Measurements from ENCODE around the gene SF1.

SF1 gene

GRCh38 chr11:64759722-64760719 lies 18.3 kb downstream of the SF1 start, which contains the start of gene PYGM:
PYGM (minus strand) TSS chr11:64759974; CDS start chr11:64759898, 76 bp downstream.
- DNase-seq (ENCODE audit: low read depth): peak; percentile 21

DNA sequence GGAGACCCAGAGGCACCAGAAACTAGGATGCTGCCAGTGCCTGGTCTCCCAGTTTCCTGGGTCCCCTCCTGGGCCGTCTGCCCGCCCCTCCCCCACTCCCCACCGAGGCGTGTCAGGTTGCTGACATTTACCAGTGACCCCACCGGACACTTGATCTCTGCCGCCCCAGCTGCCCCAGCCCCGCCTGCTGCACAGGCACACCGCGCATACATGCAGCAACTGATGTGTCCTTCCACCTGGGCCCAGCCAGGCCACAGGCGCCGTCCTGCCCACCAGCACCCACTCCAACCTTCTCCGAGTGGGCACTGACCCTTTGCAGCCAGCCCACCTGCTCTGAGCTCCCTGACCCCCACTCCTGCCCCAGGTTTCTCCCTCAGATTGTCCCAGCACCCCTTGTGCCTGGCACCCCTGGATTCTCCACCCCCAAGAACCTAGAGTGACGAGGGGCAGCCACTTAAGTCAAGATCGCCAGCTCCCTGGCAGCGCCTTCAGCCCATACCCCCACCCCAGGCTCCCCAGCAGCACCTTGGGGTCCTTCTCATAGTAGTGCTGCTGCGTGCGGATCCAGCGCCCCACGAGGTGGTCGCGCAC lies 19.1 kb downstream of the SF1 start:
- DNase-seq (ENCODE audit: low read depth): no peak

- no peak for DNase-seq (ENCODE audit: low read depth)
Observed at GRCh38 chr11:64758330-64759079, 19.8 kb downstream of the SF1 start.

DNA sequence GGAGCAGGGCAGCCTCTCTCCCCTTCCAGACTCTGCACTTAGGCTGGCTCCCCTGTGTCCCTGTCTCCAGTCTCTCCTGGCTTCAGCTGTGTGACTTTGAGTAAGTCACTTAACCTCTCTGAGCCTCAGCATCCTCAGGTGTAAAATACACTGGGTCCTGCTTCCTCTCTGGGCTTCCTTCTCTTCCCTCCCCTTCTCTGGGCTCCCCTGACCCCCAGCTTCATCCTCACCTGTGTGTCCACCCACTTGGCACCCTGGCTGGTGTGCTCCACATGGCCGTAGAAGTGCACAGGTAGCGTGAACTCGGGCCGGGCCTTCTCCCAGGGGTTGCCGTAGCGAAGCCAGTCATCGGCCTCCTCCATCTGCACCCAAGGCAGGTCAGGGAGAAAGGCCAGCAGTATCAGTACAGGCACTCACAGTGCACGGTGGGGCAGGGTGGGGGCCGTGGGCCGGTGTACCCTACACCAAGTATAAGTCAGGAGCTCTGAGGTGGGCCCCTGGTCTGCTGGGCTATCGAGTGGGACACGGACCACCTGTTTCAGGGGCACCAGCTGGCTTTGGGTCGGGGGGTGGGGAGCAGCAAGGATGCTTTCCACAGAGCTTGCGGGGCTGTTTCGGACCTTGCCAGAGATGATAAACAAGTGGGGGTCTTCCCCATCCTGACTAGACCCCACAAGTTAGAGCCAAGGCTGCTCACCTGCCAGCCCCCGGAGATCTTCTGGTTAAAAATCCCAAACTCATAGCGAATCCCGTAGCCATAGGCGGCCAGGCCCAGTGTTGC lies 20.6 kb downstream of the SF1 start:
- DNase-seq (ENCODE audit: low read depth): no peak

DNA sequence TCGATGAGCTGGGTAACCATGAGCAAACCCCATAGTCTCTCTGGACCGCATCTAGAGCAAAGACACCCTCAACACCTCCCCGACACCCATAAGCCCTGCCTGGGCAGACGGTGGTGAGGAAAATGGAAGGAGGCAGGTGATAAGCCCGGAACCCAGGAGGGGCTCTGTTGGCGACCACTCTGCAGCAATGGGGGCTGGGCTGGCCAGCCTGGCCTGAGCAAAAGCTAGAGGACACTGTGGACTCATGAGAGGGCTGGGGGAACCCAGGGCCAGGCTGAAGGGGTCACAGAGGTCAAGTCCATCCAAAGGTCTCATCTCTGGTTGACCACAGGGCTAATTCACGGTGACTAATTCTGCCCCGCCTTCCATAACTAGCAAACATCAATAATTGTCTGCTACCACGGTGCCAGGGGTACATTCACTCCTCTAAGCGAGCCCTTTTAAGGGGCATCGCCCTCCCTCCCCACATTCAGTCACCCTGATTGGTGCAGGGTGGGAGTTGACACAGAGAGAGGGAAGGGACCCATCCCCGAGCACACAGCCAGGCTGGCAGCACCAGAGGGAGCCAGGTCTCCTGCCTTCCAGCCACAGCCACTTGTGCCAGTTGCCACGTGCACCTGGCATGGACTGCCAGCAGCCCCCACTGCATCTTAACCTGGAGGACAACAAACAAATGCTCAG lies 22.5 kb downstream of the SF1 start:
- no peak for DNase-seq (ENCODE audit: low read depth)

DNA sequence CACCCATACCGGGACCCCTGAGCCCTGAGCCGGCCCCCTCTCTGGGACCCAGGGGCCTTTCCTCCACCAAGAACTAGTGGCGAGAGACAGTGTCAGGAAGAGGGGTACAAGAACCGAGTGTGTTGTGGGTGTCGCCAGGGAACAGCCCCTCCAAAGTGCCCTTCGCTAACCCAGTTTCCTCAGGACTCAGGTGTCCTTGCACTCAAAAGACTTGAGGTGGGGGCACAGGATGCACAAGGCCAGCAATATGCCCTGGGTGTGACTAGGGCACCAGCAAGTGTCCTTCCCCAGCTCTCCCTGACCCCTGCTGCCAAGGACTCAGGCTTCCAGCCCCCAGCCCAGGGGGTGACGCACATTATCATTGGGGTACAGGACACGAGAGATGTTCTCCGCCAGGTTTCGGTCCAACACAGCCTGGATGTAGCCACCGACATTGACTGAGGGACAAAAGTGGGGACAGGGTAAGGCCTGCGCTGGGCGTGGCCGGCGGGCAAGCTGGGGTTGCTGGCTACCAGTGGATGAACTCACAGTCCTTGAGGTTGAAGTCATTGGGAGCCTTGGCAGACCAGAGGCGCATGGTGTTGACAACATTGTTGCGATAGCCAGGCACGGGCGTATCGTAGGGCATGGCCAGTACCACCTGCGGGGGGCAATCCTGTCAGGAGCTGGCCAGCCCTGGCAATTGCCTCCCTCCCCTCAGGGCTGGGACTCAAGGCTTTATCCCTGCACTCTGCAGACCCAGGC lies 23.3 kb downstream of the SF1 start:
- no peak for DNase-seq (ENCODE audit: low read depth)

GRCh38 chr11:64754124-64754918 lies 24.0 kb downstream of the SF1 start:
- DNase-seq (ENCODE audit: low read depth): no peak

DNA sequence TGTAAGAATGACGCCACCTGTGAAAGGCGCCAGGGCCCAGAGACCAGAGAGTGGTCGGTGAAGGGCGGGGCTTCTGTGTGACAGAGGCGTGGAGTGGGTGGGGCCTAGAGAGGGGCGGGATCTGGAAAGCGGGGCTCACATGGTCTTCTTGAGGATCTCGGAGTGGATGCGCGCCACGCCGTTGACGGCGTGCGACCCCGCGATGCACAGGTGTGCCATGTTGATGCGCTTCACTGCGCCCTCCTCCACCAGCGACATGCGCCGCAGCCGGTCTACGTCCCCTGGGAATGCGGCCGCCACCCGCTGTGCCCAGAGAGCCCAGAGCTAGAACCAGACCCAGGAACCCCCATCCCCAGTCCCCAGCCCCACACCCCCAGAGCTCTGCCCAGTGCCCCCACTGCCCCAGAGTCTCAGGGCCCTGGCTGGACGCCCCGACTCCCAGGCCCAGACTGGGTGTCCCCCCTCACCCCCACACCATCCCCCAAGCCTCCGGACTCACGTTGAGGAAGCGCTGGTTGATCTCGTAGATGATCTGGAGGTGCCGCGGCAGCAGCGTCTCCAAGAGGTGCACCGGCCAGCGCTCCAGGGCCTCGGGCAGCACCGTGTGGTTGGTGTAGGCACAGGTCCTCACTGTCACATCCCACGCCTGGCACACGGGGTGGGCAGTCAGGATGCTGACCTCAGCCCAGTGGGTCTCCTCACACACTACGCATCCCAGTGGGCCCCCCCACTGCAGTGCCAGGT lies 24.8 kb downstream of the SF1 start:
- no peak for DNase-seq (ENCODE audit: low read depth)

DNA sequence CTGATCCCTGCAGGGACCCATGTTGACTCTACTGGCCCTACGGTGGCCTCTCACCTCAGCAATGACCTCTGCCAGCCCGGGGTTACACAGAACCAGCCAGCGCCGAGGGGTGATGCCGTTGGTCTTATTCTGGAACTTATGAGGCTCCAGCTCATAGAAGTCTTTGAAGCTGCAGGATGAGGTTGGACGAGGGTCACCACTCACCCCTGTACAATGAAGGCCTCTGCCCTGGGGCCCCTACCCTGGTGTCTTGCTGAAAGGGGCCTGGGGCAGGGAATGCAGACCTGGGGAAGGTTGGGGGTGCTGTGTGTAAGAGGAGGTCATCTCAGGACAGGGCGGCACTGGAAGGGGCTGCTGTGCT lies 25.3 kb downstream of the SF1 start:
- DNase-seq (ENCODE audit: low read depth): no peak

DNA sequence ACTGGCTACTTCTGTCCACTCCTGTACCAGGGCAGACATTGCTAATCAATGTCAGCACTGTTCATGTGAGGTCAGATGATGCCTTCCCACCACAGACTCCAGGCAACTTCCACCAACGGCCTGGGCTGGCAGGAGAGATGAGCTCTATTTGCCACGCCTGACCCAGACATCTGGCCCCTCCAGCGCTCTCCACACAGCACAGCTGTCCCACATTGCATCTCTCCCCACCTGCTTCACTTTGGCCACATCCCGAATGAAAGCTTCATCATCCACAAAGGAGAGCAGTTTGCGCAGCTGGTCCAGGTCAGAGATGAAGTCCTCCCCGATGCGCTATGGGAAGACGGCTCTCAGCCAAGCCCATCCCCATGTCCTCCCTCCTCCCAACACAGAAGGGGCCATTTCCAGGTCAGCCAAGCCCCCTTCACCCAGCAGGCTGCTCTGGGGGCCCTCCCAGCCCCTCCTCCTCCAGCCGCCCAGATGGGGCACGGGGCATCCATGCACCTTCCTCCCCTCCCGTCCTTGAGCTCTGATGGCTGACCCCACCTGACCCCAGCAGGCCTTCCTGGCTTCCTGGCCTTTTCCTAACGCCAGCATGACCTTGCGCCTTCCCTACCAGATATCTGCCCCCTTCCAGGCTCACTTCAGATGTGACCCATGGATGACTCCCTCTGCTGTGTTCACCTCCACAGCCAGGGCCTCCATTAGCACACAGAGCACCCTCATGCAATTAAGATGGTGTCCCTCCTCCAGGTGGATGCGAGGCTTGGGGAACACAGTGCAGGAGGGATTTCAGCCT lies 26.0 kb downstream of the SF1 start:
- no peak for DNase-seq (ENCODE audit: low read depth)

- no peak for DNase-seq (ENCODE audit: low read depth)
Observed at GRCh38 chr11:64751580-64751979, 26.8 kb downstream of the SF1 start.

GRCh38 chr11:64751136-64751535 lies 27.2 kb downstream of the SF1 start:
- DNase-seq (ENCODE audit: low read depth): no peak

DNA sequence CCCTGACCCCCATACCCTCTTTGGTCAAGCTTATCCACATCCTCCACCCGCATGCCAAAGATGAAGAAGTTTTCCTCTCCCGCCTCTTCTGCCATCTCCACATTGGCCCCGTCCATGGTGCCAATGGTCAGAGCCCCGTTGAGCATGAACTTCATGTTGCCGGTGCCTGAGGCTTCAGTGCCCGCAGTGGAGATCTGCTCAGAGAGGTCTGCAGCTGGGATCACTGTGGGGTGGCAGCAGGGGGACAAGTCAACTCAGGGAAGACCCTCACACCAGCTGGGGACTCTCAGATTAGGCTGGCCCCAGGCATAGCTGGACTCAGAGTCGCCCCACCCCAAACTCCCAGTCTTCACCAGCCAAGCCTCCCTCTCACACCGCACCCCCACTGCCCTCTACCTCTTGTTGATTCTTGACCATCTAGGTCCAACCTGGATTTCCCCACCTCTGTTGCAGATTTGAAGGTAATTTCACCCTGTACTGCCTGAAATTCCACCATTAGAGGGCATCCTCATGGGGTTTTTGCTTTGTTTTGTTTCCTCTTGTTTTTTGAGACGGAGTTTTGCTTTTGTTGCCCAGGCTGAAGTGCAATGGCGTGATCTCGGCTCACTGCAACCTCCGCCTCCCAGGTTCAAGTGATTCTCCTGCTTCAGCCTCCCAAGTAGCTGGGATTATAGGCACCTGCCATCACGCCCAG lies 27.8 kb downstream of the SF1 start:
- DNase-seq (ENCODE audit: low read depth): no peak

DNA sequence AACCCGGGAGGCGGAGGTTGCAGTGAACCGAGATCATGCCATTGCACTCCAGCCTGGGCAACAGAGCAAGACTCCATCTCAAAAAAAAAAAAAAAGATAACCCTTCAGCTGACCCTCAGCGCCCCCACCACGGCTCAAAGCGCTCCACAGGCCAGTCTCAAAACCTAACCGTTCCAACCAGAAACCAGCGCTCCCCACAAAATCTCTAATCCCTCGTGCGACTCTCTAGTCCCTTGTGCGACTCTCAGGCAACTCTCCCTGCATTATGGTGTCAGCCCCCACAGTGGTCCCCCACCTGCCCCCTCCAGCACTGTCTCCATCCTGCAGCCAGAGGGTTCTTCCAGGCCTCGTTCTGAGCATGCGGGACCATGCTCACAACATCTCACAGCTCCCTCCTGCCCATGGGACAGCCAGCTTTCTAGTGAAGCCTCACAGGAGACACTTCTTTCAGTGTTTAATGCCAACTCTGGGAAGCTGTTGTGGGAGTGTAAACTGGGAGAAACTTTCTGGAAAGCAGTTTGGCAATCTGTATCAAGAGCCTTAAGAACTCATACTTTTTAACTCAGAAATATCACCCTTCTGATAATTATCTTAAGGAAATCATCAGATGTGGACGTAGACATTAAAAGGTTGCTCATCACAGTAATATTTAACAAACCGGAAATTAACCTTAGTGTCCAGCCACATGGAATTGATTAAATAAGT lies 30.2 kb downstream of the SF1 start:
- no peak for DNase-seq (ENCODE audit: low read depth)

- no peak for DNase-seq (ENCODE audit: low read depth)
Observed at GRCh38 chr11:64746486-64746885, 31.9 kb downstream of the SF1 start.

- DNase-seq (ENCODE audit: low read depth): peak; percentile 13
Observed at GRCh38 chr11:64745521-64746328, 32.6 kb downstream of the SF1 start.

All from stromal cell of bone marrow (primary cell).